Hepatocyte (in vitro differentiated cells): ENCODE measurements around the gene LARP1B. TPM values are rescaled to one million over a fixed set of nuclear protein-coding genes. Genes with fewer than 3 reads are reported as not detected.

Experiments used
- polyA plus RNA-seq: library from polyadenylated mRNA; unstranded; fragments of >200 nt; fragmentation: Nextera tagmentation; extraction: Ambion mirVana; gene quantifications from 2 replicates; pipeline ENCODE4 v1.2.1, GENCODE V29; 2016
- total RNA-seq: library from RNA; depleted of rRNA; stranded (reverse); fragments of >200 nt; gene quantifications from 2 replicates; pipeline ENCODE4 v1.2.3, GENCODE V29; 2014

Gene LARP1B
- total and polyA plus RNA-seq, 2 experiments from 2014 or later: 12.4 to 30.7 TPM

Other genes starting within 250 kb of the LARP1B start
- 5.3 and 5.7 TPM in 2 replicates for gene PLK4, start 180.4 kb upstream of the LARP1B start, total RNA-seq
- 3.3 and 5.4 TPM in 2 replicates for gene PLK4, start 180.4 kb upstream of the LARP1B start, polyA plus RNA-seq
- gene MFSD8, start 96.1 kb upstream of the LARP1B start, total RNA-seq: 30.1 TPM in 2 replicates
- gene MFSD8, start 96.1 kb upstream of the LARP1B start, polyA plus RNA-seq: 12.8 and 17.0 TPM in 2 replicates
- gene ABHD18, start 95.9 kb upstream of the LARP1B start, total RNA-seq: 9.0 and 14.4 TPM in 2 replicates
- gene ABHD18, start 95.9 kb upstream of the LARP1B start, polyA plus RNA-seq: 6.8 and 8.6 TPM in 2 replicates
- gene PGRMC2, start 226.5 kb downstream of the LARP1B start, total RNA-seq: 58.3 and 65.6 TPM in 2 replicates
- gene PGRMC2, start 226.5 kb downstream of the LARP1B start, polyA plus RNA-seq: 69.9 and 84.7 TPM in 2 replicates